GM12878 (cell line): Measurements from ENCODE around the gene NMNAT3. TPM values are rescaled to one million over a fixed set of nuclear protein-coding genes. Genes with fewer than 3 reads are reported as not detected.

Experiments
- ASH2L ChIP-seq: fragments of 300-600, 200-600 bp; sonication (generic); IDR thresholded peaks from 2 replicates; pipeline ENCODE4 v1.6.1; 2017; ENCODE audit warnings: low read depth, mild to moderate bottlenecking, borderline replicate concordance
- E4F1 ChIP-seq: fragments of 450-650 bp; IDR thresholded peaks from 2 replicates; pipeline ENCODE4 v1.6.1; 2018; ENCODE audit warnings: borderline replicate concordance, mild to moderate bottlenecking; ENCODE audit not compliant: partially characterized antibody
- SUPT20H ChIP-seq: IDR thresholded peaks from 2 replicates; pipeline ENCODE4 v1.6.1; 2011; ENCODE audit warnings: low read depth, mild to moderate bottlenecking, low read length, moderate library complexity, borderline replicate concordance; ENCODE audit not compliant: control insufficient read depth
- TBL1XR1 ChIP-seq: IDR thresholded peaks from 2 replicates; pipeline ENCODE4 v1.6.1; 2012; ENCODE audit warnings: low read depth, low read length, improper control_type of control experiment
- TCF7 ChIP-seq: IDR thresholded peaks from 2 replicates; pipeline ENCODE4 v1.6.1; 2014; ENCODE audit warnings: antibody characterized with exemption, borderline replicate concordance
- USF2 ChIP-seq: IDR thresholded peaks from 2 replicates; pipeline ENCODE4 v1.6.1; 2011; ENCODE audit warnings: low read depth, low read length, improper control_type of control experiment, borderline replicate concordance
- ZBTB4 ChIP-seq: fragments of 450-650 bp; formaldehyde crosslinking; IDR thresholded peaks from 2 replicates; pipeline ENCODE4 v1.4.0; 2022; ENCODE audit warnings: mild to moderate bottlenecking, moderate library complexity
- ZBTB40 ChIP-seq: fragments of 450-650 bp; IDR thresholded peaks from 2 replicates; pipeline ENCODE4 v1.6.1; 2016; ENCODE audit warnings: mild to moderate bottlenecking, moderate library complexity, borderline replicate concordance
- ZNF274 ChIP-seq: IDR thresholded peaks from one replicate; pipeline ENCODE4 v1.8.0; 2011; ENCODE audit not compliant: insufficient read length, insufficient read depth
- ZNF687 ChIP-seq: fragments of 450-650 bp; IDR thresholded peaks from 2 replicates; pipeline ENCODE4 v1.6.1; 2017; ENCODE audit warnings: mild to moderate bottlenecking, moderate library complexity
- polyA plus RNA-seq, 11 experiments: library from polyadenylated mRNA; depleted of rRNA in 4 of 11; unstranded in 6 of 11; stranded (reverse) in 5 of 11; fragments of >200 nt; fragmentation: Nextera tagmentation in 4 of 11; fragmentation: Illumina TruSeq in 1 of 11; extraction: Ambion mirVana in 4 of 11; extraction: Trizol in 1 of 11; gene quantifications; 1 replicate in 1 of 11; 2 replicates in 10 of 11; pipeline versions ENCODE4 v1.2.1 to v1.2.3, GENCODE V29; 2011 to 2016; ENCODE audit warnings: inconsistent platforms in 2 of 11, missing spikeins in 2 of 11, low read depth in 1 of 11
- total RNA-seq, 4 experiments: library from RNA; depleted of rRNA in 3 of 4; stranded (reverse); fragments of >200 nt in 3 of 4; fragmentation: Illumina TruSeq in 1 of 4; extraction: Trizol in 1 of 4; gene quantifications; 2 replicates each; pipeline versions ENCODE4 v1.2.1 to v1.2.3, GENCODE V29; 2013 to 2021

Gene NMNAT3
- total and polyA plus RNA-seq, 10 of the 15 experiments (the other 5 are each of a cell fraction or from before 2014, with no cell fraction given) = under 0.01 to 0.92 (median 0.08) TPM; not detected in 4

- TF ChIP-seq ZBTB40 = no peak
- no peak for TF ChIP-seq ZBTB4
- peak; percentile 90 for TF ChIP-seq TCF7
- TF ChIP-seq USF2 = no peak
- no peak for TF ChIP-seq TBL1XR1
- no peak for TF ChIP-seq ZNF687
- TF ChIP-seq ZNF274 = no peak
- TF ChIP-seq SUPT20H = no peak
- no peak for TF ChIP-seq E4F1
- no peak for TF ChIP-seq ASH2L
These were observed 139.8 kb downstream of the NMNAT3 start (continued) for GRCh38 chr3:139537795-139538621.
